ENCODE results near the gene CASP7. TPM values are rescaled to one million over a fixed set of nuclear protein-coding genes. Genes with fewer than 3 reads are reported as not detected.

CASP7 gene
- total and polyA plus RNA-seq, 2 of the 8 experiments (the other 6 are each of a cell fraction or from before 2014, with no cell fraction given) = 2.3 to 4.1 TPM

GRCh38 chr10:113692271-113692670, 12.6 kb downstream of the CASP7 start:
- H3K4me3 ChIP-seq (ENCODE audit: extremely low read depth in 1 of 4, insufficient read depth in 2 of 4, low read depth in 3 of 4, low read length in 4 of 4) = no peak overlapping the region
- no peaks in the 10 kb centered on the region for H3K27me3 ChIP-seq (replicated peaks in 1 of 4; ENCODE audit: control insufficient read depth in 3 of 4, extremely low read depth in 1 of 4, insufficient read depth in 3 of 4, low read length in 3 of 4)
- no peak overlapping the region for H3K18ac ChIP-seq (ENCODE audit: extremely low read depth, low read length)
- 97% methylated on average over 6 of the region's 6 CpGs; no CpG with 5 or more reads in 1 of the 2 experiments for WGBS, 2 experiments (ENCODE audit: extremely low coverage in 1 of 2, insufficient coverage in 1 of 2, insufficient read length in 1 of 2, insufficient replicate concordance in 2 of 2, low coverage in 1 of 2, low lambda C conversion rate in 2 of 2, missing lambda C conversion rate in 1 of 2)
- 0 out of 4 replicates have a peak, but pooled peaks cover 0 to 2% of the 10 kb centered on the region in 2 experiments for H3K9me3 ChIP-seq (ENCODE audit: insufficient read depth in 2 of 2, low read depth in 1 of 2, low read length in 1 of 2)
- H3K79me2 ChIP-seq (ENCODE audit: control insufficient read depth in 1 of 2, insufficient read depth in 2 of 2, low read length in 2 of 2) = no peaks in the 10 kb centered on the region; a peak in 1 of 4 replicates
- H4K91ac ChIP-seq (replicated peaks; ENCODE audit: insufficient read length, low read length) = no peak overlapping the region
- H2AFZ ChIP-seq (ENCODE audit: low read length) = no peak overlapping the region
- H3K27ac ChIP-seq (ENCODE audit: low read depth, low read length) = no peak overlapping the region
- no peak overlapping the region for H4K8ac ChIP-seq (ENCODE audit: extremely low read depth, insufficient read depth, low read length)
- no peak overlapping the region for H3K23ac ChIP-seq (ENCODE audit: insufficient read length)
- H3K4me1 ChIP-seq (replicated peaks in 1 of 4; ENCODE audit: control insufficient read depth in 3 of 4, insufficient read depth in 4 of 4, low read length in 3 of 4) = peaks cover 0 to 4% (median 0%) of the 10 kb centered on the region in 4 experiments; a peak in 1 of 7 replicates
- no peak overlapping the region for H3K4ac ChIP-seq (replicated peaks; ENCODE audit: insufficient read length, low read depth, low read length)
- ChIA-PET CTCF (ENCODE audit: partially characterized antibody) (interaction anchor here (1.3 to 1.8 kb wide), 2 partner anchors 13 to 230 kb away, joined by 3 to 5 read pairs; no protein-coding TSS in a partner anchor), POLR2A (ENCODE audit: partially characterized antibody) (no interaction called here)
- no peak overlapping the region for H3K9ac ChIP-seq (replicated peaks in 1 of 4; ENCODE audit: extremely low read depth in 1 of 4, low read depth in 3 of 4, low read length in 3 of 4)
- H2BK15ac ChIP-seq (ENCODE audit: low read length) = no peak overlapping the region
- H2BK5ac ChIP-seq (ENCODE audit: low read depth, low read length) = no peak overlapping the region
- no peak overlapping the region for H2BK120ac ChIP-seq (replicated peaks; ENCODE audit: low read depth, low read length)
- no peak overlapping the region for H2BK20ac ChIP-seq (ENCODE audit: low read length)
- DNase-seq (ENCODE audit: low read depth in 1 of 2, low spot score in 2 of 2) (no peak), FAIRE-seq (no peak)
- no peak overlapping the region for H3K14ac ChIP-seq (ENCODE audit: insufficient read length)
- no peak overlapping the region for H3K4me2 ChIP-seq (ENCODE audit: insufficient read depth in 1 of 2, low read depth in 2 of 2, low read length in 2 of 2)
- no peak for TF ChIP-seq SAP30 (IDR thresholded peaks at IDR 0.05; ENCODE audit: insufficient read depth, insufficient replicate concordance, low read length)
- no peak for TF ChIP-seq MAX (IDR thresholded peaks at IDR 0.05)
- TF ChIP-seq RAD21 (IDR thresholded peaks at IDR 0.05 in 1 of 2, conservative IDR thresholded peaks at IDR 0.05 in 1 of 2; ENCODE audit: low read depth in 2 of 2, low read length in 2 of 2) = no peak
- no peak for TF ChIP-seq CEBPB (IDR thresholded peaks at IDR 0.05; ENCODE audit: low read depth, low read length)
- no peak for TF ChIP-seq E2F6 (IDR thresholded peaks at IDR 0.05)
- TF ChIP-seq USF2 (IDR thresholded peaks at IDR 0.05; ENCODE audit: low read length) = no peak
- no peak for TF ChIP-seq POLR2AphosphoS5 (IDR thresholded peaks at IDR 0.05; ENCODE audit: low read depth, low read length)
- H3K79me1 ChIP-seq (ENCODE audit: low read depth, low read length) = no peaks in the 10 kb centered on the region
- peaks cover 0 to 6% (median 0%) of the 10 kb centered on the region in 4 experiments; a peak in 2 of 8 replicates for H3K36me3 ChIP-seq (ENCODE audit: control insufficient read depth in 2 of 4, insufficient read depth in 4 of 4, low read length in 3 of 4)
- no peaks in the 10 kb centered on the region for H3K23me2 ChIP-seq (ENCODE audit: low read depth, low read length)
- no peak overlapping the region for H4K5ac ChIP-seq (ENCODE audit: insufficient read length, low read depth, low read length)
- H3K56ac ChIP-seq (replicated peaks; ENCODE audit: insufficient read length, low read depth, low read length) = no peak overlapping the region
- no peak overlapping the region for H2BK12ac ChIP-seq (ENCODE audit: low read depth, low read length)
- no peak overlapping the region for H2AK5ac ChIP-seq (ENCODE audit: low read depth, low read length)
- H4K20me1 ChIP-seq (replicated peaks in 1 of 2; ENCODE audit: control insufficient read depth in 1 of 2, insufficient read depth in 2 of 2, low read length in 2 of 2) = peaks cover 0 to 2% of the 10 kb centered on the region in 2 experiments
